MG63 (cell line): ENCODE results near the gene POU5F1. TPM values are rescaled to one million over a fixed set of nuclear protein-coding genes. Genes with fewer than 3 reads are reported as not detected.

ENCODE experiments used
- DNase-seq: peaks from one replicate; pipeline ENCODE4 v3.0.0-alpha.2; 2020
- H3K27me3 ChIP-seq: fragments of 250-450 bp; sonication (Bioruptor Pico); 2 replicates; pipeline ENCODE4 v1.5.1; 2020; ENCODE audit warnings: mild to moderate bottlenecking, moderate library complexity
- H3K36me3 ChIP-seq: fragments of 250-450 bp; sonication (Bioruptor Pico); 2 replicates; pipeline ENCODE4 v1.5.1; 2020; ENCODE audit warnings: mild to moderate bottlenecking, moderate library complexity
- H3K4me3 ChIP-seq: fragments of 250-450 bp; sonication (Bioruptor Pico); 2 replicates; pipeline ENCODE4 v1.5.1; 2020; ENCODE audit warnings: mild to moderate bottlenecking, moderate library complexity
- H3K9me3 ChIP-seq: fragments of 250-450 bp; sonication (Bioruptor Pico); 2 replicates; pipeline ENCODE4 v1.5.1; 2020; ENCODE audit warnings: mild to moderate bottlenecking, moderate library complexity
- total RNA-seq: library from RNA; depleted of rRNA; stranded (reverse); fragments of >200 nt; shearing (Covaris generic); gene quantifications from 2 replicates; pipeline ENCODE4 v1.2.3, GENCODE V29; 2014; ENCODE audit warnings: low replicate concordance; rRNA removed

POU5F1 gene
- total RNA-seq, 1 experiment from 2014 or later = 4.3 TPM

GRCh38 chr6:31114970-31115849 is 55.3 kb downstream of the POU5F1 start:
- Histone ChIP-seq H3K27me3 (no peaks in the 10 kb centered on the region), H3K36me3 (no peaks in the 10 kb centered on the region), H3K4me3 (no peak overlapping the region), H3K9me3 (no peaks in the 10 kb centered on the region)
- no peak for DNase-seq

GRCh38 chr6:31114541-31114878 is 56.0 kb downstream of the POU5F1 start, which contains the start of gene PSORS1C1:
TSS of gene PSORS1C1 (plus strand) at chr6:31114800. CDS start at chr6:31129633, 14,833 bp downstream.
- H3K27me3 ChIP-seq = no peaks in the 10 kb centered on the region
- no peaks in the 10 kb centered on the region for H3K36me3 ChIP-seq
- H3K4me3 ChIP-seq = no peak within 1 kb of the TSS
- DNase-seq = peak; percentile 95
- no peaks in the 10 kb centered on the region for H3K9me3 ChIP-seq

Other genes with a start within 250 kb of the POU5F1 start
- not detected in 2 replicates for gene SFTA2, start 238.5 kb downstream of the POU5F1 start, total RNA-seq
- gene MUCL3, start 229.7 kb downstream of the POU5F1 start, total RNA-seq = not detected in 2 replicates
- not detected in 2 replicates for gene MUC21, start 187.0 kb downstream of the POU5F1 start, total RNA-seq
- not detected in 2 replicates for gene MUC22, start 160.2 kb downstream of the POU5F1 start, total RNA-seq
- 0.91 TPM in 1 of 2 replicates, not detected in the other for gene C6orf15, start 58.1 kb downstream of the POU5F1 start, total RNA-seq
- gene PSORS1C1, start 55.9 kb downstream of the POU5F1 start, total RNA-seq = not detected in 2 replicates
- gene CDSN, start 50.2 kb downstream of the POU5F1 start, total RNA-seq = not detected in 2 replicates
- gene PSORS1C2, start 31.6 kb downstream of the POU5F1 start, total RNA-seq = not detected in 2 replicates
- 9.6 and 21.7 TPM in 2 replicates for gene CCHCR1, start 12.9 kb downstream of the POU5F1 start, total RNA-seq
- 17.3 and 25.0 TPM in 2 replicates for gene TCF19, start 12.1 kb downstream of the POU5F1 start, total RNA-seq
- gene HLA-C, start 101.4 kb upstream of the POU5F1 start, total RNA-seq = 252 and 364 TPM in 2 replicates
- gene HLA-B, start 186.5 kb upstream of the POU5F1 start, total RNA-seq = 35.3 and 69.1 TPM in 2 replicates
- 15.9 and 31.0 TPM in 2 replicates for gene MICA, start 232.9 kb upstream of the POU5F1 start, total RNA-seq